HG02970 (cell line): ENCODE measurements around the gene FLNA.

ENCODE experiments used
- ATAC-seq: cut with Tn5 transposase; IDR thresholded peaks from one replicate; pipeline ENCODE4 v1.9.1; 2021; ENCODE audit warnings: mild to moderate bottlenecking, moderate library complexity, moderate number of reproducible peaks; ENCODE audit not compliant: unreplicated experiment, low FRiP score

Gene FLNA

GRCh38 chrX:154376774-154377173 is 2.3 kb upstream of the FLNA start:
- ATAC-seq: no peak

- ATAC-seq: no peak
Observed at GRCh38 chrX:154375156-154375504, 696 bp upstream of the FLNA start.

- no peak for ATAC-seq
Observed at GRCh38 chrX:154373340-154374306, 811 bp downstream of the FLNA start.

GRCh38 chrX:154372612-154373022 is 1.8 kb downstream of the FLNA start:
- ATAC-seq: no peak

GRCh38 chrX:154371789-154372300 is 2.6 kb downstream of the FLNA start:
- no peak for ATAC-seq

- ATAC-seq: peak; percentile 45
Observed at GRCh38 chrX:154371017-154371788, 3.2 kb downstream of the FLNA start.

- ATAC-seq: peak; percentile 2
Observed at GRCh38 chrX:154370300-154371016, 4.0 kb downstream of the FLNA start.

GRCh38 chrX:154369449-154370299 is 4.8 kb downstream of the FLNA start:
- ATAC-seq: no peak

GRCh38 chrX:154368630-154369448 is 5.6 kb downstream of the FLNA start:
- no peak for ATAC-seq

- no peak for ATAC-seq
Observed at GRCh38 chrX:154367474-154368308, 6.7 kb downstream of the FLNA start.

GRCh38 chrX:154366666-154367055 is 7.8 kb downstream of the FLNA start:
- ATAC-seq: no peak

- no peak for ATAC-seq
Observed at GRCh38 chrX:154365997-154366665, 8.3 kb downstream of the FLNA start.

GRCh38 chrX:154365052-154365600 is 9.3 kb downstream of the FLNA start:
- ATAC-seq: no peak

- ATAC-seq: no peak
Observed at GRCh38 chrX:154363706-154364439, 10.6 kb downstream of the FLNA start.

GRCh38 chrX:154362085-154362742 is 12.2 kb downstream of the FLNA start:
- no peak for ATAC-seq

- no peak for ATAC-seq
Observed at GRCh38 chrX:154360155-154360713, 14.2 kb downstream of the FLNA start.
